Parathyroid adenoma (tissue), 2 donors: ENCODE measurements around the gene CTNNAL1.

Experiments used
- H2AFZ ChIP-seq: fragments of 300-600 bp; sonication (generic); one replicate; pipeline ENCODE4 v1.7.0; 2017; ENCODE audit warnings: antibody characterized with exemption, mild to moderate bottlenecking
- H3K27ac ChIP-seq: fragments of 300-600 bp; sonication (generic); one replicate; pipeline ENCODE4 v1.7.0; 2017
- H3K27me3 ChIP-seq: fragments of 300-600 bp; sonication (generic); one replicate; pipeline ENCODE4 v1.7.0; 2017; ENCODE audit warnings: low read length; ENCODE audit not compliant: control insufficient read depth, insufficient read depth
- H3K36me3 ChIP-seq: fragments of 300-600 bp; sonication (generic); one replicate; pipeline ENCODE4 v1.7.0; 2017; ENCODE audit warnings: low read length; ENCODE audit not compliant: control insufficient read depth, insufficient read depth
- H3K4me1 ChIP-seq: fragments of 300-600 bp; sonication (generic); one replicate; pipeline ENCODE4 v1.7.0; 2017; ENCODE audit warnings: control low read depth
- H3K4me2 ChIP-seq: fragments of 300-600 bp; sonication (generic); one replicate; pipeline ENCODE4 v1.7.0; 2017; ENCODE audit warnings: low read length
- H3K4me3 ChIP-seq: fragments of 300-600 bp; sonication (generic); one replicate; pipeline ENCODE4 v1.7.0; 2017; ENCODE audit warnings: low read depth, low read length
- H3K79me2 ChIP-seq: fragments of 300-600 bp; sonication (generic); one replicate; pipeline ENCODE4 v1.7.0; 2017; ENCODE audit warnings: control low read depth
- H3K9ac ChIP-seq: fragments of 300-600 bp; sonication (generic); one replicate; pipeline ENCODE4 v1.7.0; 2017; ENCODE audit warnings: mild to moderate bottlenecking
- H3K9me3 ChIP-seq: fragments of 300-600 bp; sonication (generic); one replicate; pipeline ENCODE4 v1.7.0; 2017; ENCODE audit warnings: low read length; ENCODE audit not compliant: control insufficient read depth
- CTCF ChIP-seq: fragments of 300-600 bp; sonication (generic); IDR thresholded peaks from one replicate; pipeline ENCODE4 v1.7.0; 2017; ENCODE audit warnings: antibody characterized with exemption, mild to moderate bottlenecking
- donor health status: primary hyperparathyroidism.

CTNNAL1 gene

DNA sequence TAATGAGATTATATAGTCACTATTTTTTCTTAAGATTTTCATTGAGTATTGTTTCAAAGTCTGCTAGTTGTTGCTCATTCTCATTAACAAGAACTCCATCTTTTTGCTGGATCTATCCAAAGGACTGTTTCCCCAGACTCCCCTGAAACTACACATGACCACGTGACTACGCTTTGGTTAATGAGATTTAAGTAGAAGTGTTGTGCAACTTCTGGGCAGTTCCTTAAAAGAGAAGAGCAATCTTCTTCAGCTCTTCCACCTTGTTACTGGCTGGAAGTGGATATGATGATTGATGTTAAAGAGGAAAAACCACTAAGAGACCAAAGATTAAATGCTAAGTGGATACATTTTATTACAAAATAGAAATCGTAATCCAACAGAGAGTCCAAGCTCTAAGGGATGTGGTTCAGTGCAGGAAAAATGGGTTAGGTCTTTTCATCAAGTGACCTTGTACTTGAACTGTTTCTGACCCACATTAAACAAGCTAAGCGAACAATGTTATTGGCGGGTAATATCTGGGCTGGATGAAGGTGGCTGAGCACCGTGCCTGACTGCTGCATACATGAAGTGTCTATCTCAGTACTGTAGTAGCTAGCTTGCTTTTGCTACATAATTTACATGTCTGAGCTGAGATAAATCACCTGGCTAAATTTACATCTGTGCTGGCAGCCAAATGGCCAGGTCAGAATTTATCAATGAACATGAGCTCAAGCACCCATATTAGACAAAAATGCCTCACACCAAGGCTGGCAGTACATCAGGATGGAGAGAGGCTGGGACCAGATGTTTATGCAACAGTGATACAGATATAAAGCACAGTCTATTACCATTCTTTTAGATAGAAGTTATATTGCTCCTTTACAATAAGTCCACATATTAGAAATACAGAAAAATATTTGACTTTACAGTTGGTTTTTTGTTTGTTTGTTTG lies 7.5 kb upstream of the CTNNAL1 start:
- Histone ChIP-seq H3K4me3 (no peak overlapping the region), H3K36me3 (no peaks in the 10 kb centered on the region), H3K9ac (no peak overlapping the region), H3K4me1 (peaks cover 4% of the 10 kb centered on the region), H3K27me3 (no peaks in the 10 kb centered on the region), H2AFZ (no peak overlapping the region), H3K4me2 (no peak overlapping the region), H3K9me3 (no peaks in the 10 kb centered on the region), H3K27ac (no peak overlapping the region), H3K79me2 (no peaks in the 10 kb centered on the region)
- no peak for TF ChIP-seq CTCF

GRCh38 chr9:109020113-109020512 lies 6.8 kb upstream of the CTNNAL1 start:
- Histone ChIP-seq H3K27me3 (no peaks in the 10 kb centered on the region), H3K9ac (no peak overlapping the region), H3K4me3 (no peak overlapping the region), H3K9me3 (no peaks in the 10 kb centered on the region), H3K4me2 (no peak overlapping the region), H3K79me2 (no peaks in the 10 kb centered on the region), H3K27ac (no peak overlapping the region), H3K36me3 (no peaks in the 10 kb centered on the region), H3K4me1 (peaks cover 4% of the 10 kb centered on the region), H2AFZ (no peak overlapping the region)
- TF ChIP-seq CTCF: no peak

DNA sequence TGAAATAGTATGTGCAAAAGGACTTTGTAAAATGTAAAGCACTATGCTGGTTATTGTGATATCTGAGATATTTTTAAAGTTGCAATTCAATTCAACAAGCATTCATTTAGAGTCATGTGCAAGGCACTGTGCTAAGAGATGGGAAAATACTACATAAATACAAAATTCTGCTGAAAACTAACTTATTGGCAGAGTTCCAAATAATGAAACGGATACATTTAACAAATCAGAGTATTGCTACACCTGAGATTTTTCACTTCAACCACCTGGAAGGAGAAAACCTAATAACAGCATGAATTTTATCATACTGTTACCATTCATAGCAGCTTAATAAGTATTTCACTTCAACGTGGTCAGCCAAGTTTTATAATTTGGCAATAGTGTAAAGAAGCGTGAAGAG lies 6.1 kb upstream of the CTNNAL1 start:
- Histone ChIP-seq H3K4me1 (peaks cover 8% of the 10 kb centered on the region), H3K27ac (no peak overlapping the region), H3K9ac (no peak overlapping the region), H2AFZ (no peak overlapping the region), H3K9me3 (no peaks in the 10 kb centered on the region), H3K27me3 (no peaks in the 10 kb centered on the region), H3K4me2 (no peak overlapping the region), H3K79me2 (no peaks in the 10 kb centered on the region), H3K36me3 (no peaks in the 10 kb centered on the region), H3K4me3 (no peak overlapping the region)
- no peak for TF ChIP-seq CTCF

DNA sequence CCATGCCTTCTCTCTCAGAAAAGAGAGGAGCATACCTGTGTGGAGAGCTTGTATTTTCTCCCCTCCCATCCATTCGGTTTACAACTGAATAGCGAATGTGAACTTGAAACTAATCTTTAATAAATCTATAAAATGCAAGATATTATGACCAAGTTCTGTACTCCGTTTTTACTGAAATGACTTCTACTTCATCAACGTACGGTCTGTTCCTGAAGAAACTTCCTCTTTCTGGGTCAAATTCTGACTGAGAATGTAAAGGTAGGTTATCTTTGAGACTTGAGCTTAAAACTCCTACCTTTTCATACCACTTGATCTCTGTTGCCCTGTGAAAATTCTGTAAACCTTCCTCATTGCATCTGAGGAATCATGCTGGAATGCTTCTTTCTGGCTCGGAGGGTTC lies 4.2 kb upstream of the CTNNAL1 start:
- H3K4me1 ChIP-seq: peaks cover 6% of the 10 kb centered on the region
- no peak for TF ChIP-seq CTCF
- H3K27me3 ChIP-seq: no peaks in the 10 kb centered on the region
- H3K4me2 ChIP-seq: no peak overlapping the region
- no peaks in the 10 kb centered on the region for H3K9me3 ChIP-seq
- no peaks in the 10 kb centered on the region for H3K79me2 ChIP-seq
- H2AFZ ChIP-seq: no peak overlapping the region
- H3K36me3 ChIP-seq: no peaks in the 10 kb centered on the region
- no peak overlapping the region for H3K4me3 ChIP-seq
- H3K27ac ChIP-seq: no peak overlapping the region
- H3K9ac ChIP-seq: no peak overlapping the region

DNA sequence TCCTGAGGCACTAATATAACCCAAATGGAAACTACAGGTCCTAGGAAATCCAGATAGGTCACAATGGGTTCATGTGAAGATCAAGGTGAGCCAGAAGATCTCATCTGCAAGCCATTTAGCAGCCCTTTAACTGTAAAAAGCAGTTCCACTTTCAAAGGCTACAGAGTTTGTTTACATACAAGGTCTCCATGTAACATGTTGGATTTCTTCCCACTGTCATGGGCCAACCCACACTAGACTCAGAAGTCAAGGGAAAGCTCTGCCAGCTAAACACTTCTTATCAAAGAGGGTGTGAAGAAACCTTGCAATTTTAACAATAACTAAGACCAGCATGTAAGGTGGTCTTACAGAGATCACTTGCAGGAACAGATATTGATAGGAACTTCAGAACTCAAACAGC lies 3.8 kb upstream of the CTNNAL1 start:
- Histone ChIP-seq H3K79me2 (no peaks in the 10 kb centered on the region), H3K9ac (no peak overlapping the region), H3K9me3 (no peaks in the 10 kb centered on the region), H3K27ac (no peak overlapping the region), H2AFZ (no peak overlapping the region), H3K4me1 (peaks cover 6% of the 10 kb centered on the region), H3K36me3 (no peaks in the 10 kb centered on the region), H3K4me2 (no peak overlapping the region), H3K27me3 (no peaks in the 10 kb centered on the region), H3K4me3 (no peak overlapping the region)
- no peak for TF ChIP-seq CTCF
